NB4 (cell line): ENCODE results near the gene IER3IP1.

Source experiments
- MYC ChIP-seq: IDR thresholded peaks from 2 replicates; pipeline ENCODE4 v1.6.1; 2011; ENCODE audit warnings: low read depth, low read length
- POLR2A ChIP-seq: IDR thresholded peaks from 2 replicates; pipeline ENCODE4 v1.6.1; 2011; ENCODE audit warnings: mild to moderate bottlenecking; ENCODE audit not compliant: insufficient read length; ENCODE audit errors: extremely low read depth
- TF ChIP-seq, protein P1 (sequence below): IDR thresholded peaks from one replicate; pipeline ENCODE4 v1.5.1; 2012; ENCODE audit warnings: low read depth, low read length

DNA sequence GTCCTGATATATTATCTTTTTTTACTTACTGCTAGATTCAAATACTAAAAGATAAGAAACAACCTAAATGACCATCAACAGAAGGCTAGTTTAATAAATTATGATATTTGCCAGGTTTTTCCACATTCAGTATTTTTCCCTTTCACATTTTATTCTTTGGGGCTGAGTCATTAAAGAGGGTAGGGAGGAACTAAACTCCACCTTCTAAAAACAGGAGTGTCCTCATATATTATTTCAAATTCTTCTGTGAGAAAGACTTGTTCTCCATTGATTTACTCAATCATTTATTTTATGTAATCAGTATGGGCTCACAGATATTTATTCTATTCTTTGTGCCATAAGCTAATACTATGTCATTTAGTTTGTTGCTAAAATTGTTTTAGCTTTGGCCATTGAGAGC, 34.9 kb downstream of the IER3IP1 start:
- TF ChIP-seq, protein P1, sequence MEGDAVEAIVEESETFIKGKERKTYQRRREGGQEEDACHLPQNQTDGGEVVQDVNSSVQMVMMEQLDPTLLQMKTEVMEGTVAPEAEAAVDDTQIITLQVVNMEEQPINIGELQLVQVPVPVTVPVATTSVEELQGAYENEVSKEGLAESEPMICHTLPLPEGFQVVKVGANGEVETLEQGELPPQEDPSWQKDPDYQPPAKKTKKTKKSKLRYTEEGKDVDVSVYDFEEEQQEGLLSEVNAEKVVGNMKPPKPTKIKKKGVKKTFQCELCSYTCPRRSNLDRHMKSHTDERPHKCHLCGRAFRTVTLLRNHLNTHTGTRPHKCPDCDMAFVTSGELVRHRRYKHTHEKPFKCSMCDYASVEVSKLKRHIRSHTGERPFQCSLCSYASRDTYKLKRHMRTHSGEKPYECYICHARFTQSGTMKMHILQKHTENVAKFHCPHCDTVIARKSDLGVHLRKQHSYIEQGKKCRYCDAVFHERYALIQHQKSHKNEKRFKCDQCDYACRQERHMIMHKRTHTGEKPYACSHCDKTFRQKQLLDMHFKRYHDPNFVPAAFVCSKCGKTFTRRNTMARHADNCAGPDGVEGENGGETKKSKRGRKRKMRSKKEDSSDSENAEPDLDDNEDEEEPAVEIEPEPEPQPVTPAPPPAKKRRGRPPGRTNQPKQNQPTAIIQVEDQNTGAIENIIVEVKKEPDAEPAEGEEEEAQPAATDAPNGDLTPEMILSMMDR, result no peak
- no peak for TF ChIP-seq POLR2A
- TF ChIP-seq MYC, result no peak
